Heart right ventricle (tissue), 16 donors: ENCODE data around the gene NR2E3. TPM values are rescaled to one million over a fixed set of nuclear protein-coding genes. Genes with fewer than 3 reads are reported as not detected.

Experiments used
- ATAC-seq, 8 donors: fragments of 200-7000 bp; cut with Tn5 transposase; one replicate each; pipeline ENCODE4 v1.9.1; 2020; ENCODE audit warnings: mild to moderate bottlenecking in 8 of 8, moderate library complexity in 8 of 8, moderate number of reproducible peaks in 1 of 8
- DNase-seq, 2 donors: peaks; one replicate each; pipeline ENCODE4 v3.0.0-alpha.2; 2020
- H3K27ac ChIP-seq, 10 donors: fragments of 200-600 bp; sonication (generic) in 2 of 10; one replicate each; pipeline versions ENCODE4 v1.5.0 to v1.8.0; 2020 to 2022; ENCODE audit warnings: mild to moderate bottlenecking in 3 of 10
- H3K27me3 ChIP-seq, 7 donors: fragments of 200-600 bp; one replicate each; pipeline ENCODE4 v1.8.0; 2021 to 2022; ENCODE audit warnings: mild to moderate bottlenecking in 2 of 7
- H3K36me3 ChIP-seq, 9 donors: fragments of 200-600 bp; sonication (generic) in 1 of 9; one replicate each; pipeline versions ENCODE4 v1.5.0 to v1.8.0; 2020 to 2022; ENCODE audit warnings: mild to moderate bottlenecking in 2 of 9
- H3K4me1 ChIP-seq, 9 donors: fragments of 200-600 bp; sonication (generic) in 1 of 9; one replicate each; pipeline versions ENCODE4 v1.5.0 to v1.8.0; 2020 to 2022; ENCODE audit warnings: mild to moderate bottlenecking in 4 of 9
- H3K4me3 ChIP-seq, 10 donors: fragments of 200-600 bp; sonication (generic) in 2 of 10; one replicate each; pipeline versions ENCODE4 v1.5.0 to v1.8.0; 2020 to 2022; ENCODE audit warnings: mild to moderate bottlenecking in 7 of 10, moderate library complexity in 2 of 10
- H3K9me3 ChIP-seq, 11 donors: fragments of 200-600 bp in 10 of 11; sonication (generic) in 2 of 11; one replicate each; pipeline versions ENCODE4 v1.5.0 to v1.8.0; 2013 to 2022; ENCODE audit warnings: mild to moderate bottlenecking in 2 of 11, control low read depth in 1 of 11, moderate library complexity in 1 of 11
- CTCF ChIP-seq, 9 donors: fragments of 200-600 bp; sonication (generic) in 2 of 9; IDR thresholded peaks; one replicate each; pipeline versions ENCODE4 v1.5.0 to v1.8.0; 2021 to 2022; ENCODE audit warnings: antibody characterized with exemption in 9 of 9, mild to moderate bottlenecking in 5 of 9, moderate library complexity in 1 of 9
- WGBS, 2 donors: extraction: QIAGEN DNeasy Blood & Tissue Kit; methylation state at CpG; one replicate each; pipeline ENCODE4 v1.1.7; 2013; ENCODE audit warnings: inconsistent platforms in 1 of 2; 5-methylcytosine and 5-hydroxymethylcytosine counted together
- intact Hi-C, 10 donors: fragments of 100-400 bp; cut with DNase I; formaldehyde crosslinking; loops; one replicate each; pipeline versions ENCODE4 v1.11.1 to v1.14.2; 2022
- polyA plus RNA-seq, 2 donors: library from polyadenylated mRNA; stranded (reverse); fragments of 200-250 nt; gene quantifications; one replicate each; pipeline ENCODE4 v1.2.3, GENCODE V29; 2013
- total RNA-seq, 10 donors: library from RNA; stranded (reverse); fragmentation: NEBNext Ultra II Directional in 3 of 10; extraction: Animal tissue kit (Norgen Biotek cat#: 25700) in 3 of 10; gene quantifications; one replicate each; pipeline versions ENCODE4 v1.2.1 to v1.2.4, GENCODE V29; 2021 to 2023
- donor health status: Arrhythmogenic right ventricular cardiomyopathy.
- donor health status: ischemic (EF 13 %, LVEDD 7.1; RV severe dilation, severe dysfunction).
- donor health status: healthy with polysubstance abuse.
- donor health status: DM: no; HTN: yes; CAD: no.
- donor health status: DM: no; HTN: no; CAD: no.
- donor health status: ischemic (EF 25% LVEDD 6.9; RV normal size, moderate dysfunction).
- donor health status: ischemic (EF 25% LVEDD 5.7; RV mildly dilated, moderate dysfunction).
- donor health status: healthy.
- donor health status: DM: yes; HTN: yes; CAD: no.
- donor health status: Ischemic cardiomyopathy.
- donor health status: ischemic (EF 35%, LVEDD 5.7; RV mildly dilated, moderate dysfunction).
- donor health status: nonischemic (EF 11% LVEDD 7.7; RV severe dilation, severe dysfunction).
- donor health status: DM: yes; HTN: yes; CAD: no.
- donor health status: PGD.
- donor health status: ischemic (EF 29% LVEDD 5.4; RV normal size, mild dysfunction).
- donor health status: nonischemic (EF 23%, LVEDD 6.1; RV moderate dilation, normal function).

NR2E3 gene
- total and polyA plus RNA-seq, 12 donors: 0.04 to 0.26 (median 0.13) TPM; not detected in 8

GRCh38 chr15:71791975-71792374 lies 18.4 kb upstream of the NR2E3 start:
- no peaks in the 10 kb centered on the region for H3K9me3 ChIP-seq
- no peaks in the 10 kb centered on the region for H3K27me3 ChIP-seq
- ATAC-seq (no peak), DNase-seq (no peak)
- intact Hi-C loops: no loop called here
- H3K4me1 ChIP-seq: peaks cover 0 to 9% (median 0%) of the 10 kb centered on the region in 9 donors
- WGBS, 2 donors: 90% methylated on average over 7 of the region's 7 CpGs
- no peak overlapping the region for H3K4me3 ChIP-seq
- TF ChIP-seq CTCF (IDR thresholded peaks at IDR 0.05): no peak
- no peaks in the 10 kb centered on the region for H3K36me3 ChIP-seq
- H3K27ac ChIP-seq: no peak overlapping the region

DNA sequence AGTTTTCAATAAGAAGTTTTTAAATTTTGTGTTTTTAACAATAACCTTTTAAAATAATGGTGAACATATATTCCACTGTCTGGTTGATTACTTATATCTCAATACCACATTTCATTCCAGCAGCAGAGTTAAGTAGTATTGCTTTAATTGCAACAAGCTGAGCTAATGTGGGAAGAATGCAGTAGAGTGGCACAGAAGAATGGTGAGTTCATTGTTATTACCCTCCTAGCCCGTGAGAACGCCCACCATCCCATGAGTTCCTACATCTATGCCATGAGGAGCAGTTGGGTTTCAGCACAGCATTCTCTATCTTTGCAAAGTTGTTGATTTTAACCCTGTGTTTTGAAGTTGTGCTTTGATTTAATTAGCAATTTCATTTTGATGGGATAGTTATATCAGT lies 17.8 kb upstream of the NR2E3 start:
- no peak overlapping the region for H3K27ac ChIP-seq
- H3K27me3 ChIP-seq: no peaks in the 10 kb centered on the region
- no peaks in the 10 kb centered on the region for H3K9me3 ChIP-seq
- H3K4me3 ChIP-seq: no peak overlapping the region
- intact Hi-C loops: no loop called here
- peak in 1 of 8 donors; percentile 57 for ATAC-seq
- no peak for TF ChIP-seq CTCF (IDR thresholded peaks at IDR 0.05)
- H3K4me1 ChIP-seq: peaks cover 0 to 9% (median 0%) of the 10 kb centered on the region in 9 donors
- no peak for DNase-seq
- 20 to 34% methylated on average over 2 of the region's 2 CpGs for WGBS, 2 donors
- no peaks in the 10 kb centered on the region for H3K36me3 ChIP-seq

GRCh38 chr15:71798641-71799040 lies 11.7 kb upstream of the NR2E3 start:
- no peaks in the 10 kb centered on the region for H3K36me3 ChIP-seq
- ATAC-seq (no peak), DNase-seq (no peak)
- H3K4me1 ChIP-seq: peaks cover 0 to 4% (median 0%) of the 10 kb centered on the region in 9 donors
- H3K27ac ChIP-seq: no peak overlapping the region
- no peak overlapping the region for H3K4me3 ChIP-seq
- intact Hi-C loops: no loop called here
- TF ChIP-seq CTCF (IDR thresholded peaks at IDR 0.05): no peak
- 79 to 88% methylated on average over 6 of the region's 6 CpGs for WGBS, 2 donors
- H3K9me3 ChIP-seq: no peaks in the 10 kb centered on the region
- peaks cover 0 to 4% (median 0%) of the 10 kb centered on the region in 7 donors for H3K27me3 ChIP-seq

DNA sequence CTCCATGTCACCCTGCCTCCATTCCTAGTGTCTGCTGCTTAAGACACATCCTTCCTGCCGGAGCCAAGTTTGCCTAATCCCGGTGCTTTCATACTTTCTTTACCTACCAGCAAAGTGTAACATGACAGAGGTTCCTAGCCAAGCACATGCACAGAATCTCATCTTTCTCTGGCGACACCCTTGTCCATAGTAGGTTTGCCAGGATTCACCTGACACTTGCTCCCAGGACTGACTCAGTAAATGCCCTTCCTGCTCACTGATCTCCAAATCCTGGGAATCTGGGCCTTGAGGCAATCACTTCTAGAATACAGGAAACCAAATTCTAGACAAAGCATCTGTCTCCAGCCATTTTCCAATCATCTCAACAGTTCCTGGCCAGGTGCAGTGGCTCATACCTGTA lies 10.2 kb upstream of the NR2E3 start:
- 92% methylated on average over 3 of the region's 3 CpGs for WGBS, 2 donors
- Histone ChIP-seq H3K4me3 (no peak overlapping the region), H3K27me3 (peaks cover 0 to 4% (median 0%) of the 10 kb centered on the region in 7 donors), H3K4me1 (peaks cover 0 to 11% (median 5%) of the 10 kb centered on the region in 9 donors), H3K27ac (no peak overlapping the region), H3K9me3 (no peaks in the 10 kb centered on the region), H3K36me3 (no peaks in the 10 kb centered on the region)
- intact Hi-C loops: loop anchor here in 9 of 10 donors (2.0 to 10.0 kb wide), 12 partner anchors 47 to 685 kb away; partner anchors contain the start of gene THSD4 (in 1 of the 9)
- ATAC-seq (no peak), DNase-seq (no peak)
- TF ChIP-seq CTCF (IDR thresholded peaks at IDR 0.05): no peak
